ENCODE measurements around the gene BTNL3.
"Not testable (repeated sequence)": the region's sequence is repeated elsewhere in the genome, so short reads cannot be mapped to it uniquely, and the experiment has no call there.

Gene BTNL3

DNA sequence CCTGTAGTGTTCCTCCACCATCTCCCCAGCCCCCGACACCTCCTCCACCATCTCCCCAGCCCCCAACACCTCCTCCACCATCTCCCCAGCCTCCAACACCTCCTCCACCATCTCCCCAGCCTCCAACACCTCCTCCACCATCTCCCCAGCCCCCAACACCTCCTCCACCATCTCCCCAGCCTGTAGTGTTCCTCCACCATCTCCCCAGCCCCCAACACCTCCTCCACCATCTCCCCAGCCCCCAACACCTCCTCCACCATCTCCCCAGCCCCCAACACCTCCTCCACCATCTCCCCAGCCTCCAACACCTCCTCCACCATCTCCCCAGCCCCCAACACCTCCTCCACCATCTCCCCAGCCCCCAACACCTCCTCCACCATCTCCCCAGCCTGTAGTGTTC is 57.2 kb downstream of the BTNL3 start:
- FAIRE-seq; DNase-seq (ENCODE audit: low spot score): not testable (repeated sequence)

DNA sequence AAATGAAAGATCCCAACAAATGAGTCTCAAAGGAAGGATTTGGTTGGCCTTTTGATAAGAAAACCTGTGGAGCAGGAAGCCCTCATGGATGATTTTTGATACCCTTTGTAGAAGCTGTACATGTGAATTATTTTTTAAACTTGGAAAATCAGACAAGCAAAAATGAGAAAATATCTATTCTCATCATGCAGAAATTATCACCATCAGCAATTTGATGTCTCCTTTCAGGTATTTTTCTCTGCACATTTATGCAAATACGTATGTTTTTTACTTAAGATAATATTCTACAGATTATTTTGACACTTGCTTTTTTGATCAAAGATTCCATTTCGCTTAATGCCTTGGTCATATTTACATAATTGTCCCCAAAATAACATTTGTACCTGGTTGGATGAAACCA is 58.6 kb downstream of the BTNL3 start:
- DNase-seq (ENCODE audit: low spot score) (no peak), FAIRE-seq (no peak)

DNA sequence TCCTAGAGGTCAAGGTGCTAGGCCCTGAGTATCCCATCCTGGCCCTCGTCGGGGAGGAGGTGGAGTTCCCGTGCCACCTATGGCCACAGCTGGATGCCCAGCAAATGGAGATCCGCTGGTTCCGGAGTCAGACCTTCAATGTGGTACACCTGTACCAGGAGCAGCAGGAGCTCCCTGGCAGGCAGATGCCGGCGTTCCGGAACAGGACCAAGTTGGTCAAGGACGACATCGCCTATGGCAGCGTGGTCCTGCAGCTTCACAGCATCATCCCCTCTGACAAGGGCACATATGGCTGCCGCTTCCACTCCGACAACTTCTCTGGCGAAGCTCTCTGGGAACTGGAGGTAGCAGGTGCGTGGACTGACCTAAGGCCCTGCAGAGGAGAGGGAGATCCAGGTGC is 59.3 kb downstream of the BTNL3 start:
- DNase-seq (ENCODE audit: low spot score) (no peak), FAIRE-seq (no peak)

DNA sequence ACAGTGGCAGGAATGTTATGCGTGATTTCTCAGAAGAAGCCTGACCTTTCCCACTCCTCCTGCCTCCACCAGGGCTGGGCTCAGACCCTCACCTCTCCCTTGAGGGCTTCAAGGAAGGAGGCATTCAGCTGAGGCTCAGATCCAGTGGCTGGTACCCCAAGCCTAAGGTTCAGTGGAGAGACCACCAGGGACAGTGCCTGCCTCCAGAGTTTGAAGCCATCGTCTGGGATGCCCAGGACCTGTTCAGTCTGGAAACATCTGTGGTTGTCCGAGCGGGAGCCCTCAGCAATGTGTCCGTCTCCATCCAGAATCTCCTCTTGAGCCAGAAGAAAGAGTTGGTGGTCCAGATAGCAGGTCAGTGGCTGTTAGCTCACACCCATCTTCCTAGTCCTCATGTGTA is 61.4 kb downstream of the BTNL3 start:
- no peak for FAIRE-seq

DNA sequence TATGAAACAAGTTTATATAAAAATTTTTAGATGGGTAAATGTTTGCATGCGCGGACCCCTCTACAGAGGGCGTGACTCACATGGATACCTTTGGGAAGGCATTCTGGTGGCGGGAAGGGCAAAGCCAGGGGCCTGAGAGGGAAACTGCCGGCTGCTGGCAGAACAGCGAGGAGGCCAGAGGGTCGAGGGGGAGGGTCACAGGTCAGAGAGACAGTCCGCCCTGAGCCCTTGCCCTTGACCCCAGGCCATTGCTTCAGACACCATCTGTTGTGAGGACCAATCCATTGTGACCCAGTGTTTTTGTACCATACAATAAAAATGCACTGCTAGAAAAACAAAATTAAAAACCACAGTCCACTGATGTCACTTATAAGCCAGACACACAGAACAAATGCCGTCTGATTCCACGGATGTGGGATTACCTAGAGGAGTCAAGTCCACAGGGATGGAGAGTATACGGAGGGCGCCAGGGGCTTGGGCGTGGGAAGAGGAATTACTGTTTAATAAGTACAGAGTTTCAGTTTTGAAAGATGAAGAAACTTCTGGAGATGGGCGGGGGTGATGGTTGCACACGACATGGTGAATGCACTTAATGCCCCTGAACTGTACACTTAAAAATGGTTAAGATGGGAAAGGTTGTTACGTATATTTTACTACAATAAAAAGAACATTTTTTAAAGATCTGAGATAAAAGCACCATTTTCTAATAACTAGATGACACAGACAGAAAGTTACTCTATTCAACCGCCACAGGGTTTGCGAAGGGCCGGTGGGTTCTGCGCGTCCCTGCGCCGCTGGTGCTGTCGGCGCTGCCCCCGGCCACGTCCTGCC is 63.4 kb downstream of the BTNL3 start:
- no peak for FAIRE-seq
- DNase-seq (ENCODE audit: low spot score): no peak

More for the DNA sequence above, 61.4 kb downstream of the BTNL3 start:
- DNase-seq (ENCODE audit: low spot score): no peak

DNA sequence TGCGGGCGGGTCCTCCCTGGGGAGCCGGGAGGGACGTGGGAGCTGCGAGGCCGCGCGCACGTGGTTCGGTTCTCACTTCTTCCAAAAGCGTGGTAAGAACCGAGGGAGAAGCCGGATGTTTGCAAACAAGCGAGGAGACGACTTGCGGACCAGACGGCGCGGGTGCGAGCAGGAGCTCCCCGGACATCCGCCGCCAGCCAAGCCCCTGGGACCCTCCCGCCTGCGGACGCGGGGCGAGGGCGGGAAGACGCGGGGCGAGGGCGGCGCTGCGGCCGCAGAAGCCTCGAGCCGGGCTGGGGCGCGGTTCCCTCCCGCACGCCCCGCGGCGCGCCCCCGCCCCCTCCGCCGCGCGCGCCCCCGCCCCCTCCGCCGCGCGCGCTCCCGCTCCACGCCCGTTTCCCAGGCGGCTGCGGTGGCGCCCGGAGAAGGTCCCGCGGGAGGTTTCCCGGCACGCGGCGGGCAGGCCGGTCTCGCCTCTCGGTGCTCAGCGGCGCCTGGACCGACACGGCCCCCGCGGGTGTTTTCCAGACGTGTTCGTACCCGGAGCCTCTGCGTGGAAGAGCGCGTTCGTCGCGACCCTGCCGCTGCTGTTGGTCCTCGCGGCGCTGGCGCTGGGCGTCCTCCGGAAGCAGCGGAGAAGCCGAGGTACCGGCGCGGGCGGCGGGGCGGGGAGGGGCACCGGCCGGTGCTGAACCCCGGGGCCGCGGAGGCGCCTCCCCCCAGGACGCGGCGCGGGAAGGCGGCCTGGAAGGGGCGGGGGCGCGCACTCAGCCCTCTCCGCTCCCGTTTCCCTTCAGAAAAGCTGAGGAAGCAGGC is 64.2 kb downstream of the BTNL3 start:
- DNase-seq (ENCODE audit: low spot score): no peak
- no peak for FAIRE-seq

DNA sequence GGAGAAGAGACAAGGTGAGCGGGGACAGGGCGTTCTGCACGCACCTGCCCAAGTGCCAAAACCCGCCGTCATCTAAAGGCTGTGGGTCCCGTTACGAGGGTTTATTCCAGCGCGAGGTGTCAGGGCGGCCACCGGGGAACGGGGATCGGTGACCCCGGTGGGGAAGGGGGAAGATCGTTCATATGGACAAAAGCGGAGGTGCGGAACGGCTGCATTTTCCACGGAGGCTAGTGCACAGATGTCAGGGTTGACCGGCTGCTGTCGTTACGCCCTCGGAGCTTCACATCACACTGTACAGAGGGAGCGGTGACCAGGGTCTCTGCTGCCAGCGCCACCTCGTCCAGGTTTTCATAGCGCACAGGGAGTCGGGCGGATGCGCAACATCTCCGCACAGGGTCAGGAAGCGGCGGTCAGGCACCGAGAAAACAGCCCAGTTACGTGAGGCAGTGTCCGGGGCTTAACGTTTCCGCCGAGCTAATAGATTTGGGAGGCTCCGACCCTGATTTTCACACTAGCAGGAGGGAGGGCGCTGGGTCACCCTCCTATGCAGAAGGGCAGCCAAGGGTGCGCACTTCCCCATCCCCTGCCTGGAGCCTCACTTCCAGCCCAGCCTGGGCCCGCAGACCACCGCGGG is 65.0 kb downstream of the BTNL3 start:
- DNase-seq (ENCODE audit: low spot score): no peak
- FAIRE-seq: no peak

DNA sequence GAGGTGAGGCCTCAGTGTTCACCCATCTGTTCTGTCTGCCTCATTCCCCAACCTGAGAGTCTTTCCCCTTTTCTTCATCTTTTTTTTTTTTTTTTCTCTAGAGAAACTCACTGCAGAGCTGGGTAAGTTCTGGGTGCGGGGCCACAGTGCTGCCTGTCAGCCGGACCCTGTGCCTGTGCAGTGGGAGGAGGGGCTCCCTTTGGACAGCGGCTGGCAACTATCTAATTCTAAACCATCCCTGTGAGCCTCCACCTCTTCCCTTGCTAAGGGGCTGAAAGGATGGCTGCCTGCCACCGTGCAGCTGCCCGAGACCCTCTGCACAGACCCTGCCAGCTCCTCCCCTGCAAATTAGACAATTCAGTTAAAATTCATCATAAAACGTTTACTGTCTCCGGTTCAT is 65.5 kb downstream of the BTNL3 start:
- no peak for FAIRE-seq
- DNase-seq (ENCODE audit: low spot score): no peak

DNA sequence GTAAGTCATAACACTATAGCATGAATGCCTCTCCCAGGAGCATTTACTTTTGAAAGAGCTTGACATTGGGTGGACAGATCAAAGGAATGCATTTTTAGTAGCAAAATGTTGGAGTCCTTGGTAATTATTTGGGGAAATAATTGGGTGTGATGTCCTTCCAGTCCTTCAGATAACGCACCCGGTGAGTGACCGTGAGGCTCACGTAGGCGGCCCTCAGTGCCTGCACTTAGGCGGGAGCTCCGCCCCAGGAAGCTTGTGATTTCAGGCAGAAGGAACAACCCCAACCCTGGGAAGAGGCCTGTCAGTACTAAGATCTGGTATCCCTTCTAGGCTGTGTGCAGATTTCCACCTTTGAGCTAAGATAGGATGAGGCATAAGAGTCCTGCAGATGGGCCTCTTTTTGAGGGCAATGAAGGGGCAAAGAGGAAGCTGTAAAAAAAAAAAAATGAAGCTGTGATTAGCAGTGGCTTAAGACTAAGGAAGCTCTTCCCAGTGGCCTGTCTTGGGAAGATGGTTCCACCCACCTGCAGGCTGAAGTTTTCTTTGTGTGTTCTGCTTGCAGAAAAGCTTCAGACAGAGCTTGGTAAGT is 66.3 kb downstream of the BTNL3 start:
- FAIRE-seq (no peak), DNase-seq (ENCODE audit: low spot score) (no peak)

Data from RCC 7860 (cell line).